ENCODE data around the gene B4GALNT3.
"Not testable (repeated sequence)": the region's sequence is repeated elsewhere in the genome, so short reads cannot be mapped to it uniquely, and the experiment has no call there.

B4GALNT3 gene

GRCh38 chr12:575948-576614 is 116.3 kb downstream of the B4GALNT3 start:
- no peak for TF ChIP-seq TARDBP (IDR thresholded peaks at IDR 0.05)
- TF ChIP-seq ELF4 (IDR thresholded peaks at IDR 0.05) = peak; percentile 30; the same call in 1 of the 2 replicates
- no peak for TF ChIP-seq FOXM1 (IDR thresholded peaks at IDR 0.05; ENCODE audit: borderline replicate concordance)
- TF ChIP-seq ARNT (IDR thresholded peaks at IDR 0.05) = no peak
- TF ChIP-seq CTBP1 (IDR thresholded peaks at IDR 0.05; ENCODE audit: borderline replicate concordance) = 0 out of 2 replicates have a peak, but pooled peaks have one; percentile 7
- TF ChIP-seq FOXA1 (IDR thresholded peaks at IDR 0.05) = no peak
- no peak for TF ChIP-seq HDGF (IDR thresholded peaks at IDR 0.05; ENCODE audit: borderline replicate concordance)
- no peak for TF ChIP-seq LEF1 (IDR thresholded peaks at IDR 0.05; ENCODE audit: borderline replicate concordance)
- no peak for TF ChIP-seq NFRKB (IDR thresholded peaks at IDR 0.05)
- TF ChIP-seq FOXK2 (IDR thresholded peaks at IDR 0.05) = no peak
- no peak for TF ChIP-seq BHLHE40 (IDR thresholded peaks at IDR 0.05; ENCODE audit: borderline replicate concordance)
- TF ChIP-seq SP1 (IDR thresholded peaks at IDR 0.05) = no peak
- TF ChIP-seq, protein P1, sequence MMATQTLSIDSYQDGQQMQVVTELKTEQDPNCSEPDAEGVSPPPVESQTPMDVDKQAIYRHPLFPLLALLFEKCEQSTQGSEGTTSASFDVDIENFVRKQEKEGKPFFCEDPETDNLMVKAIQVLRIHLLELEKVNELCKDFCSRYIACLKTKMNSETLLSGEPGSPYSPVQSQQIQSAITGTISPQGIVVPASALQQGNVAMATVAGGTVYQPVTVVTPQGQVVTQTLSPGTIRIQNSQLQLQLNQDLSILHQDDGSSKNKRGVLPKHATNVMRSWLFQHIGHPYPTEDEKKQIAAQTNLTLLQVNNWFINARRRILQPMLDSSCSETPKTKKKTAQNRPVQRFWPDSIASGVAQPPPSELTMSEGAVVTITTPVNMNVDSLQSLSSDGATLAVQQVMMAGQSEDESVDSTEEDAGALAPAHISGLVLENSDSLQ (IDR thresholded peaks at IDR 0.05) = peak; percentile 31; the same call in 1 of the 2 replicates
- peak; percentile 94 for TF ChIP-seq L3MBTL2 (conservative IDR thresholded peaks at IDR 0.05)
- no peak for TF ChIP-seq SUZ12 (IDR thresholded peaks at IDR 0.05)
- TF ChIP-seq ZNF384 (IDR thresholded peaks at IDR 0.05) = no peak
- DNase-seq (ENCODE audit: extremely low spot score) = peak; percentile 93
- POLR2A ChIA-PET = interaction anchor here (0.5 to 2.7 kb wide), 9 partner anchors 17 to 462 kb away, joined by 3 to 43 read pairs (median 5); partner anchors contain the start of genes RAD52 and WNK1
- CTCF ChIA-PET = interaction anchor here (0.5 to 2.3 kb wide), 13 partner anchors 10 to 413 kb away, joined by 3 to 23 read pairs (median 3); partner anchors contain the start of genes RAD52 and WNK1

DNA sequence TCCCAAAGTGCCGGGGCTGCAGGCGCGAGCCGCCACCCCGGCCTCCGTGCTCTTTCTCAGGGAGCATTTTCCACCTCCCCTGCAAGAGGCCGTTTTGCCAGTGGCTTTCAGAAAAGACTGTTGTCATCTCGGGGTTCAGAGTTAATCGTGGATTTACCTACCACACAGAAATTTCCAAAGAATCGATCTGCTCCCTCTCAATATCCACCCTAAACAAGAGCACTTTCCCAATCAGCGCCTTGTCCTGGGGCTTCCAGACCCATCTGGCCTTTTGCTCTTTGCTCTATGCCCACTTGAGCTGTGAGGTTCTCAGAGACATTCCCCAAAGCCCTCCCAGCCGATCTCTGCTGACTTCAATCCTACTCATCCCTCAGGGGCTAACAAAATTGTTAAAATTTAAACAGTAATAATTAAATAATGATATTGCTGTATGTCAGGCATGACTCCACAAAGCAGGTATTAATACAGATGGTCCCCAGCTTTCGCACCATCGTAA is 116.9 kb downstream of the B4GALNT3 start:
- no peak for TF ChIP-seq FOXK2 (IDR thresholded peaks at IDR 0.05)
- CTCF ChIA-PET = interaction anchor here (0.7 to 2.3 kb wide), 10 partner anchors 9 to 372 kb away, joined by 3 to 23 read pairs (median 3); partner anchors contain the start of genes RAD52 and WNK1
- POLR2A ChIA-PET = interaction anchor here (0.5 to 2.7 kb wide), 8 partner anchors 17 to 463 kb away, joined by 3 to 43 read pairs (median 5); partner anchors contain the start of genes RAD52 and WNK1
- DNase-seq (ENCODE audit: extremely low spot score) = no peak

GRCh38 chr12:577994-578747 is 118.4 kb downstream of the B4GALNT3 start:
- not testable (repeated sequence) for DNase-seq (ENCODE audit: extremely low spot score)
- ChIA-PET CTCF (interaction anchor here (1.2 kb wide), 1 partner anchor 8 kb away, joined by 3 read pairs; no protein-coding TSS in a partner anchor), POLR2A (interaction anchor here (2.8 kb wide), 1 partner anchor 173 kb away, joined by 13 read pairs; the partner anchor contains the start of gene WNK1)

GRCh38 chr12:578748-579419 is 119.1 kb downstream of the B4GALNT3 start:
- TF ChIP-seq NFRKB (IDR thresholded peaks at IDR 0.05) (no peak), TARDBP (IDR thresholded peaks at IDR 0.05) (no peak), L3MBTL2 (conservative IDR thresholded peaks at IDR 0.05) (no peak), ARNT (IDR thresholded peaks at IDR 0.05) (no peak), BHLHE40 (IDR thresholded peaks at IDR 0.05; ENCODE audit: borderline replicate concordance) (no peak), FOXK2 (IDR thresholded peaks at IDR 0.05) (no peak), SP1 (IDR thresholded peaks at IDR 0.05) (no peak), LEF1 (IDR thresholded peaks at IDR 0.05; ENCODE audit: borderline replicate concordance) (no peak)
- TF ChIP-seq, protein P1 (IDR thresholded peaks at IDR 0.05) = no peak
- CTCF ChIA-PET = interaction anchor here (0.9 to 1.2 kb wide), 2 partner anchors 9 to 172 kb away, joined by 3 to 4 read pairs; no protein-coding TSS in a partner anchor
- DNase-seq (ENCODE audit: extremely low spot score) = no peak
- POLR2A ChIA-PET = interaction anchor here (2.8 kb wide), 1 partner anchor 172 kb away, joined by 13 read pairs; the partner anchor contains the start of gene WNK1

DNA sequence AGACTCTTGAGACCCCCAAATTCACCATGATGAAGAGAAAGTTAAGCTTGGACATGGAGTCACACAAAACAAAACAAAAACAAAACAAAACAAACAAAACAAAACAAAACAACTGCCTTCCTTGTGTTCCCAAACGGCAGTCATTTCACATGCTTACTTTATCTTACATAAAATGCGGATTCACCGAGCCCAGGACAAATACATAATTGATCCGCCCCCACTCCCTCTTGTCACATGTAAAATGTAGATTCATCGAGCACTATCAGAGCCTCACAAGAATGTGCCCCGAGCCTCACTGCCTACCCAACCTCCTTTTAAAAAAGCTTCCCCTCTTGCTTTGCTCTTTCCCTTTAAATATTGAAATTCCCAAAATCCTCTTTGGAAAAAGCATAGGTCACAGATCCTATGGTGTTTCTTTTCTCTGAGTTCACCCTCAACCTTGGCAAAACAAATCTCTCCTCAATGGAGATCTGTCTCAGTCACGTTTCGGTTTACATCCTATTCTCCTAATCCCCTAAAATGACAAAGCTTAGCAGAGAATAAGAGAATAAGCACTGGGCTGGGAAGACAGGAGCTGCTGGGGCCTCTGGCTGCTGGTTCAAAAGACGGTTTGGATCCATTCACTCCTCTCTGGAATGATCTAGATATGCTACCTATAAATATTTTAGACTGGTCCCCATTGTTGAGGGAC is 119.8 kb downstream of the B4GALNT3 start:
- TF ChIP-seq FOXA1 (IDR thresholded peaks at IDR 0.05) = no peak
- TF ChIP-seq BHLHE40 (IDR thresholded peaks at IDR 0.05; ENCODE audit: borderline replicate concordance) = no peak
- TF ChIP-seq SP1 (IDR thresholded peaks at IDR 0.05) = no peak
- no peak for TF ChIP-seq FOXK2 (IDR thresholded peaks at IDR 0.05)
- TF ChIP-seq SUZ12 (IDR thresholded peaks at IDR 0.05) = no peak
- TF ChIP-seq L3MBTL2 (conservative IDR thresholded peaks at IDR 0.05) = no peak
- TF ChIP-seq CTBP1 (IDR thresholded peaks at IDR 0.05; ENCODE audit: borderline replicate concordance) = no peak
- no peak for TF ChIP-seq FOXM1 (IDR thresholded peaks at IDR 0.05; ENCODE audit: borderline replicate concordance)
- TF ChIP-seq HDGF (IDR thresholded peaks at IDR 0.05; ENCODE audit: borderline replicate concordance) = no peak
- no peak for TF ChIP-seq ELF4 (IDR thresholded peaks at IDR 0.05)
- ChIA-PET POLR2A (interaction anchor here (2.8 kb wide), 1 partner anchor 172 kb away, joined by 13 read pairs; the partner anchor contains the start of gene WNK1), CTCF (interaction anchor here (0.6 to 1.2 kb wide), 3 partner anchors 9 to 237 kb away, joined by 3 to 4 read pairs (median 3); no protein-coding TSS in a partner anchor)
- no peak for DNase-seq (ENCODE audit: extremely low spot score)
